ENCODE data around the gene NOX4. TPM values are rescaled to one million over a fixed set of nuclear protein-coding genes. Genes with fewer than 3 reads are reported as not detected.

Gene NOX4
- total and polyA plus RNA-seq, 2 donors (not counting 1 experiment from before 2014, with no cell fraction given) = not detected

DNA sequence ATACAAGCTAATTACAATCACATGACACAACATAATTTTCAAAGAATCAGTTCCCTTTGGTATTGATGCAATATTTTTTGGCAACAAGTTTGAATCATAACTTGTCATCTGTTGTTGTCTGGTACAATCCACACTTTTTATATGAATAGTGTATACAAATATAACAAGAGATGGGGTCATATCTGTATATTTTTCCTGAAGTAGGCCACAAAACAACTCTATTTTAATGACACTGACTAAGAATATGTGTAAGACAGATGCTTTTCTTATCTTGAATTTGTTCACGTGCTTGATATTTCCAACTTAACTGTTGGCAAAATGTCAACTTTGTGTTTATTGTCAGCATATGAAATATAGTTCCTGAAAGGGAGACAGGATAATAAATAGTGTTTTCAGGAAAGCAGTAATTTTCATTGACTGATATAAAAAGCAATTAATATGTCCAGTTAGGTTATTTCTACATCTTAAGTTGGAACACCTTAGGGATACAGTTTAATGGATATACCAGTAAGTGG, 27.9 kb downstream of the NOX4 start:
- no peaks in the 10 kb centered on the region for H3K4me1 Mint-ChIP-seq
- Histone ChIP-seq H3K79me2 (ENCODE audit: control insufficient read depth, insufficient read depth, low read length) (no peaks in the 10 kb centered on the region), H3K4me3 (ENCODE audit: control extremely low read depth in 1 of 5, extremely low read depth in 1 of 5, insufficient read depth in 1 of 5, low read depth in 2 of 5, low read length in 4 of 5) (no peak overlapping the region), H2AFZ (ENCODE audit: insufficient read depth, low read depth, low read length, poor library complexity, severe bottlenecking) (no peak overlapping the region), H3K4me1 (ENCODE audit: control insufficient read depth in 2 of 2, insufficient read depth in 2 of 2, low read length in 2 of 2) (no peaks in the 10 kb centered on the region), H3K27me3 (replicated peaks in 1 of 4; ENCODE audit: control extremely low read depth in 1 of 4, control insufficient read depth in 3 of 4, insufficient read depth in 4 of 4, low read length in 3 of 4) (no peaks in the 10 kb centered on the region), H3K4me2 (replicated peaks; ENCODE audit: low read depth, low read length, poor library complexity, severe bottlenecking) (no peak overlapping the region), H3K27ac (ENCODE audit: low read length in 2 of 2) (no peak overlapping the region), H3K9me3 (ENCODE audit: control extremely low read depth in 1 of 3, control insufficient read depth in 2 of 3, insufficient read depth in 1 of 3, low read length in 2 of 3) (no peaks in the 10 kb centered on the region), H4K20me1 (ENCODE audit: control insufficient read depth, insufficient read depth, low read length, poor library complexity, severe bottlenecking) (no peaks in the 10 kb centered on the region), H3K36me3 (replicated peaks in 1 of 2; ENCODE audit: control extremely low read depth in 1 of 2, control insufficient read depth in 1 of 2, extremely low read depth in 1 of 2, insufficient read depth in 2 of 2, low read length in 1 of 2) (no peaks in the 10 kb centered on the region), H3K9ac (ENCODE audit: low read length) (no peak overlapping the region)
- intact Hi-C loops (cut with micrococcal nuclease) = no loop called here
- POLR2A ChIA-PET = no interaction called here
- WGBS (ENCODE audit: insufficient coverage) = no CpG with 5 or more reads among the region's 1 CpG
- CTCF ChIA-PET = no interaction called here
- no peaks in the 10 kb centered on the region for H3K27me3 Mint-ChIP-seq
- peaks cover 2% of the 10 kb centered on the region for H3K9me3 Mint-ChIP-seq (ENCODE audit: insufficient read depth)
- ATAC-seq (ENCODE audit: low read depth) (no peak), DNase-seq (no peak)
- no peak for TF ChIP-seq EZH2 (IDR thresholded peaks at IDR 0.05; ENCODE audit: borderline replicate concordance, insufficient read depth, low read depth, low read length, poor library complexity, severe bottlenecking)
- TF ChIP-seq, protein P1, sequence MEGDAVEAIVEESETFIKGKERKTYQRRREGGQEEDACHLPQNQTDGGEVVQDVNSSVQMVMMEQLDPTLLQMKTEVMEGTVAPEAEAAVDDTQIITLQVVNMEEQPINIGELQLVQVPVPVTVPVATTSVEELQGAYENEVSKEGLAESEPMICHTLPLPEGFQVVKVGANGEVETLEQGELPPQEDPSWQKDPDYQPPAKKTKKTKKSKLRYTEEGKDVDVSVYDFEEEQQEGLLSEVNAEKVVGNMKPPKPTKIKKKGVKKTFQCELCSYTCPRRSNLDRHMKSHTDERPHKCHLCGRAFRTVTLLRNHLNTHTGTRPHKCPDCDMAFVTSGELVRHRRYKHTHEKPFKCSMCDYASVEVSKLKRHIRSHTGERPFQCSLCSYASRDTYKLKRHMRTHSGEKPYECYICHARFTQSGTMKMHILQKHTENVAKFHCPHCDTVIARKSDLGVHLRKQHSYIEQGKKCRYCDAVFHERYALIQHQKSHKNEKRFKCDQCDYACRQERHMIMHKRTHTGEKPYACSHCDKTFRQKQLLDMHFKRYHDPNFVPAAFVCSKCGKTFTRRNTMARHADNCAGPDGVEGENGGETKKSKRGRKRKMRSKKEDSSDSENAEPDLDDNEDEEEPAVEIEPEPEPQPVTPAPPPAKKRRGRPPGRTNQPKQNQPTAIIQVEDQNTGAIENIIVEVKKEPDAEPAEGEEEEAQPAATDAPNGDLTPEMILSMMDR (IDR thresholded peaks at IDR 0.05) = no peak
- H3K4me3 Mint-ChIP-seq = no peak overlapping the region
- no peak overlapping the region for H3K27ac Mint-ChIP-seq

DNA sequence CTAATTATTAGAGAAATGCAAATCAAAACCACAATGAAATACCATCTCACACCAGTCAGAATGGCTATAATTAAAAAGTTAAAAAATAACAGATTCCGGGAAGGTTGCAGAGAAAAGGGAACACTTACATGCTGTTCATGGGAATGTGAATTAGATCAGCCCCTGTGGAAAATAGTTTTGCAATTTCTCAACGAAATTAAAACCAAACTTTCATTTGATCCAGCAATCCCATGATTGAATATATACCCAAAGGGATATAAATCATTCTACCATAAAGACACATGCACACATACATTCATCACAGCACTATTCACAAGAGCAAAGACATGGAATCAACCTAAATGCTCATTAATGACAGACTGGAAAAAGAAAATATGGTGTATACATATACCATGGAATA, 32.5 kb downstream of the NOX4 start:
- CTCF ChIA-PET = no interaction called here
- no peaks in the 10 kb centered on the region for H3K4me1 ChIP-seq (ENCODE audit: control insufficient read depth in 2 of 2, insufficient read depth in 2 of 2, low read length in 2 of 2)
- no peak overlapping the region for H3K27ac Mint-ChIP-seq
- H3K4me3 Mint-ChIP-seq = no peak overlapping the region
- H3K27me3 Mint-ChIP-seq = no peaks in the 10 kb centered on the region
- no peak overlapping the region for H3K27ac ChIP-seq (ENCODE audit: low read length in 2 of 2)
- H3K9me3 Mint-ChIP-seq (ENCODE audit: insufficient read depth) = peaks cover 2% of the 10 kb centered on the region
- TF ChIP-seq, protein P1 (IDR thresholded peaks at IDR 0.05) = no peak
- TF ChIP-seq EZH2 (IDR thresholded peaks at IDR 0.05; ENCODE audit: borderline replicate concordance, insufficient read depth, low read depth, low read length, poor library complexity, severe bottlenecking) = no peak
- no peak overlapping the region for H3K9ac ChIP-seq (ENCODE audit: low read length)
- H3K27me3 ChIP-seq (replicated peaks in 1 of 4; ENCODE audit: control extremely low read depth in 1 of 4, control insufficient read depth in 3 of 4, insufficient read depth in 4 of 4, low read length in 3 of 4) = no peaks in the 10 kb centered on the region
- peaks cover 0 to 11% (median 0%) of the 10 kb centered on the region in 3 donors for H3K9me3 ChIP-seq (ENCODE audit: control extremely low read depth in 1 of 3, control insufficient read depth in 2 of 3, insufficient read depth in 1 of 3, low read length in 2 of 3)
- ATAC-seq (ENCODE audit: low read depth) (no peak), DNase-seq (no peak)
- no peak overlapping the region for H3K4me2 ChIP-seq (replicated peaks; ENCODE audit: low read depth, low read length, poor library complexity, severe bottlenecking)
- H4K20me1 ChIP-seq (ENCODE audit: control insufficient read depth, insufficient read depth, low read length, poor library complexity, severe bottlenecking) = no peaks in the 10 kb centered on the region
- POLR2A ChIA-PET = no interaction called here
- H2AFZ ChIP-seq (ENCODE audit: insufficient read depth, low read depth, low read length, poor library complexity, severe bottlenecking) = no peak overlapping the region
- no peaks in the 10 kb centered on the region for H3K79me2 ChIP-seq (ENCODE audit: control insufficient read depth, insufficient read depth, low read length)
- intact Hi-C loops (cut with micrococcal nuclease) = no loop called here
- no peaks in the 10 kb centered on the region for H3K4me1 Mint-ChIP-seq
- H3K4me3 ChIP-seq (ENCODE audit: control extremely low read depth in 1 of 5, extremely low read depth in 1 of 5, insufficient read depth in 1 of 5, low read depth in 2 of 5, low read length in 4 of 5) = no peak overlapping the region
- H3K36me3 ChIP-seq (replicated peaks in 1 of 2; ENCODE audit: control extremely low read depth in 1 of 2, control insufficient read depth in 1 of 2, extremely low read depth in 1 of 2, insufficient read depth in 2 of 2, low read length in 1 of 2) = no peaks in the 10 kb centered on the region
- no CpG with 5 or more reads among the region's 2 CpGs for WGBS (ENCODE audit: insufficient coverage)
